CD14-positive monocyte (primary cell): ENCODE data around the gene DNAH10. TPM values are rescaled to one million over a fixed set of nuclear protein-coding genes. Genes with fewer than 3 reads are reported as not detected.

Experiments used
- DNase-seq, 3 donors: peaks; one replicate each; pipeline ENCODE4 v3.0.0-alpha.2; 2011 to 2022
- H2AFZ ChIP-seq: 2 replicates; pipeline ENCODE4 v1.6.0; 2012; ENCODE audit warnings: mild to moderate bottlenecking, low read depth, low read length, inconsistent platforms; ENCODE audit not compliant: insufficient read depth, poor library complexity, severe bottlenecking
- H3K27ac ChIP-seq, 2 donors: 1 replicate in 1 of 2; 2 replicates in 1 of 2; pipeline ENCODE4 v1.5.1; 2012 to 2013; ENCODE audit warnings: low read length in 2 of 2, control low read depth in 1 of 2, inconsistent platforms in 1 of 2, low read depth in 1 of 2, mild to moderate bottlenecking in 1 of 2
- H3K27me3 ChIP-seq, 2 donors: one replicate each; pipeline versions ENCODE4 v1.6.0 to v1.6.1; 2011 to 2013; ENCODE audit warnings: low read length in 2 of 2; ENCODE audit not compliant: control insufficient read depth in 2 of 2, insufficient read depth in 2 of 2
- H3K36me3 ChIP-seq, 2 donors: replicated peaks in 1 of 2; 1 replicate in 1 of 2; 2 replicates in 1 of 2; pipeline versions ENCODE4 v1.5.1 to v1.6.1; 2012 to 2013; ENCODE audit warnings: low read length in 2 of 2, control low read depth in 1 of 2, inconsistent platforms in 1 of 2, mild to moderate bottlenecking in 1 of 2; ENCODE audit not compliant: insufficient read depth in 2 of 2, control insufficient read depth in 1 of 2
- H3K4me1 ChIP-seq, 2 donors: 1 replicate in 1 of 2; 2 replicates in 1 of 2; pipeline versions ENCODE4 v1.5.1 to v1.6.1; 2012 to 2013; ENCODE audit warnings: low read length in 2 of 2, control low read depth in 1 of 2, inconsistent platforms in 1 of 2, mild to moderate bottlenecking in 1 of 2, moderate library complexity in 1 of 2; ENCODE audit not compliant: insufficient read depth in 2 of 2, control insufficient read depth in 1 of 2
- H3K4me2 ChIP-seq: replicated peaks from 2 replicates; pipeline ENCODE3; 2012; ENCODE audit warnings: low read length, moderate library complexity, mild to moderate bottlenecking; ENCODE audit not compliant: poor library complexity, severe bottlenecking; ENCODE audit errors: extremely low read depth
- H3K4me3 ChIP-seq, 3 experiments: fragments of 200-600 bp in 1 of 3; sonication (generic) in 1 of 3; replicated peaks in 1 of 3; 1 replicate in 2 of 3; 2 replicates in 1 of 3; pipeline ENCODE4 v1.5.1; 2011 to 2013; ENCODE audit warnings: low read length in 3 of 3, mild to moderate bottlenecking in 3 of 3, control low read depth in 2 of 3, low read depth in 2 of 3, inconsistent platforms in 1 of 3, moderate library complexity in 1 of 3
- H3K79me2 ChIP-seq: 2 replicates; pipeline ENCODE4 v1.6.0; 2012; ENCODE audit warnings: mild to moderate bottlenecking, control low read depth, inconsistent platforms, low read length, moderate library complexity; ENCODE audit not compliant: insufficient read depth
- H3K9ac ChIP-seq: 2 replicates; pipeline ENCODE4 v1.6.0; 2017; ENCODE audit warnings: low read length, mild to moderate bottlenecking; ENCODE audit not compliant: insufficient read depth, poor library complexity, severe bottlenecking
- H3K9me3 ChIP-seq, 2 donors: replicated peaks in 1 of 2; 1 replicate in 1 of 2; 2 replicates in 1 of 2; pipeline versions ENCODE4 v1.5.1 to v1.6.1; 2012 to 2013; ENCODE audit warnings: low read length in 2 of 2, control low read depth in 1 of 2; ENCODE audit not compliant: control insufficient read depth in 1 of 2, insufficient read depth in 1 of 2
- H4K20me1 ChIP-seq: 2 replicates; pipeline ENCODE4 v1.6.0; 2012; ENCODE audit warnings: mild to moderate bottlenecking, low read length, control low read depth, moderate library complexity; ENCODE audit not compliant: insufficient read depth
- H3K27ac Mint-ChIP-seq, 7 donors: one replicate each; pipeline ENCODE4 v1.8.0; 2020; ENCODE audit warnings: mild to moderate bottlenecking in 7 of 7, mixed read lengths in 7 of 7, moderate library complexity in 6 of 7, inconsistent platforms in 2 of 7
- H3K27me3 Mint-ChIP-seq, 3 donors: one replicate each; pipeline ENCODE4 v1.8.0; 2021 to 2022; ENCODE audit warnings: low read depth in 3 of 3, mild to moderate bottlenecking in 3 of 3, mixed read lengths in 3 of 3, moderate library complexity in 3 of 3, inconsistent platforms in 1 of 3
- H3K36me3 Mint-ChIP-seq, 2 donors: one replicate each; pipeline ENCODE4 v1.8.0; 2020; ENCODE audit warnings: mixed read lengths in 2 of 2, inconsistent platforms in 1 of 2, mild to moderate bottlenecking in 1 of 2
- H3K4me1 Mint-ChIP-seq: one replicate; pipeline ENCODE4 v1.8.0; 2020; ENCODE audit warnings: mild to moderate bottlenecking, mixed read lengths
- H3K4me3 Mint-ChIP-seq, 2 donors: one replicate each; pipeline ENCODE4 v1.8.0; 2020; ENCODE audit warnings: mild to moderate bottlenecking in 2 of 2, mixed read lengths in 2 of 2, moderate library complexity in 1 of 2
- H3K9me3 Mint-ChIP-seq, 7 donors: one replicate each; pipeline ENCODE4 v1.8.0; 2020 to 2022; ENCODE audit warnings: mixed read lengths in 7 of 7, mild to moderate bottlenecking in 6 of 7, moderate library complexity in 6 of 7, inconsistent platforms in 2 of 7
- CTCF ChIP-seq: fragments of 200-600 bp; IDR thresholded peaks from one replicate; pipeline ENCODE4 v1.8.0; 2022; ENCODE audit warnings: antibody characterized with exemption, mild to moderate bottlenecking
- WGBS: methylation state at CpG from one replicate; pipeline ENCODE4 v1.1.5; 2013; ENCODE audit warnings: missing lambda C conversion rate; ENCODE audit not compliant: insufficient coverage; 5-methylcytosine and 5-hydroxymethylcytosine counted together
- intact Hi-C, 2 donors: fragments of 100-400 bp; cut with micrococcal nuclease; formaldehyde crosslinking; loops; one replicate each; pipeline versions ENCODE4 v1.15.0 to v1.15.1; 2023
- polyA plus RNA-seq, 3 donors: library from polyadenylated mRNA; depleted of rRNA in 1 of 3; unstranded in 2 of 3; stranded (reverse) in 1 of 3; fragments of 300-500 nt in 2 of 3; fragments of >200 nt in 1 of 3; fragmentation: Illumina TruSeq in 2 of 3; gene quantifications; 1 replicate in 2 of 3; 2 replicates in 1 of 3; pipeline ENCODE4 v1.2.3, GENCODE V29; 2012 to 2021

DNAH10 gene
- polyA plus RNA-seq, 3 donors = not detected

DNA sequence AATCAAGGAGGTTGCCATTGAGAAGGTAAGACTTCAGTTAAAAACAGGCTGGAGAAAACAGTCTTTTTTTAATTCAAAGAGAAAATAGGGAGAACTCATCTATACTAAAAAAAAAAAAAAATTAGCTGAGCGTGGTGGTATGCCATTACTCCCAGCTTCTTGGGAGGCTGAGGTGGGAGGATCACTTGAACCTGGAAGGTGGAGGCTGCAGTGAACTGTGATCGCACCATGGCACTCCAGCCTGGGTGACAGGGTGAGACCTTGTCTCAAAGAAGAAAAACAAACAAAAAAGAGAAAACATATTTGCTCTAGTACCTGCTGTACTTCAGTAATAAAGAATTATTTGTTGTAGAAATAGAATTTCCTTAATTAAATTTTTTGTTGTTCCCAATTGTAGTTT, 68.6 kb downstream of the DNAH10 start:
- Histone ChIP-seq H3K4me2 (no peak overlapping the region), H4K20me1 (no peaks in the 10 kb centered on the region), H3K4me1 (no peaks in the 10 kb centered on the region), H3K79me2 (no peaks in the 10 kb centered on the region), H2AFZ (no peak overlapping the region), H3K9me3 (no peaks in the 10 kb centered on the region), H3K4me3 (no peak overlapping the region), H3K27me3 (no peaks in the 10 kb centered on the region), H3K27ac (no peak overlapping the region), H3K9ac (no peak overlapping the region), H3K36me3 (no peaks in the 10 kb centered on the region)
- H3K36me3 Mint-ChIP-seq = no peaks in the 10 kb centered on the region
- H3K4me3 Mint-ChIP-seq = no peak overlapping the region
- no peaks in the 10 kb centered on the region for H3K4me1 Mint-ChIP-seq
- DNase-seq = no peak
- no CpG with 5 or more reads among the region's 2 CpGs for WGBS
- H3K27ac Mint-ChIP-seq = peak overlapping the region in 1 of 7 donors; percentile 10
- peaks cover 2 to 20% (median 10%) of the 10 kb centered on the region in 7 donors for H3K9me3 Mint-ChIP-seq
- intact Hi-C loops = no loop called here
- peaks cover 2 to 4% (median 2%) of the 10 kb centered on the region in 3 donors for H3K27me3 Mint-ChIP-seq
- TF ChIP-seq CTCF = no peak

DNA sequence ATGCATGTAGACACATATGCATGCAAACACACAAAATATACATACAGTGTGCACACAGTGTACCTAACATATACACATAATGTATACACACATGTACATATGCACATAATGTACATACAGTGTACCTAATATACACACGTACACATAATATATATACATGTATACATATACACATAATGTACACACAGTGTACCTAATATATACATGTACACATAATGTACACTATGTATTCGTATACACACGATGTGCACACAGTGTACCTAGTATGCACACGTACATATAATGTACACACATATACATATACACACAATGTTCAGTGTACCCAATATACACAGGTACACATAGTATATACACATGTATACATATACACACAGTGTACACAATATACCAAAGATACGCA, 70.0 kb downstream of the DNAH10 start:
- Mint-ChIP-seq H3K27me3 (peaks cover 2 to 4% (median 2%) of the 10 kb centered on the region in 3 donors), H3K9me3 (peaks cover 2 to 20% (median 10%) of the 10 kb centered on the region in 7 donors), H3K4me1 (no peaks in the 10 kb centered on the region), H3K27ac (no peak overlapping the region), H3K36me3 (no peaks in the 10 kb centered on the region), H3K4me3 (no peak overlapping the region)
- H4K20me1 ChIP-seq = no peaks in the 10 kb centered on the region
- no peaks in the 10 kb centered on the region for H3K36me3 ChIP-seq
- H3K27ac ChIP-seq = no peak overlapping the region
- H3K27me3 ChIP-seq = no peaks in the 10 kb centered on the region
- H3K9ac ChIP-seq = no peak overlapping the region
- no peaks in the 10 kb centered on the region for H3K9me3 ChIP-seq
- no peaks in the 10 kb centered on the region for H3K79me2 ChIP-seq
- intact Hi-C loops = no loop called here
- H3K4me3 ChIP-seq = no peak overlapping the region
- no peak overlapping the region for H2AFZ ChIP-seq
- no peak for DNase-seq
- TF ChIP-seq CTCF = no peak
- H3K4me1 ChIP-seq = no peaks in the 10 kb centered on the region
- H3K4me2 ChIP-seq = no peak overlapping the region
- WGBS = 100% methylated on average over 1 of the region's 5 CpGs
